HCT116 (cell line): ENCODE data around the gene HOMER1. TPM values are rescaled to one million over a fixed set of nuclear protein-coding genes. Genes with fewer than 3 reads are reported as not detected.

Experiments used
- ATAC-seq: fragments of 200-7000 bp; cut with Tn5 transposase; 2 replicates; pipeline ENCODE4 v1.9.1; 2020; ENCODE audit warnings: mild to moderate bottlenecking, moderate library complexity
- BruUV-seq: library from RNA; stranded (reverse); fragments of 400-500 nt; replicated peaks from 2 replicates; lab custom pipeline; 2021; lab: Mats Ljungman, UMichigan
- CTCF ChIA-PET: fragments of 300-600 bp; sonication (Branson Sonifier 250); formaldehyde crosslinking; loops from one replicate; lab custom pipeline; 2021; ENCODE audit warnings: antibody characterized with exemption; lab: Charles Lee
- POLR2A ChIA-PET: fragments of 300-600, 350-600 bp; sonication (Branson Sonifier 250); formaldehyde crosslinking; loops from one replicate; lab custom pipeline; 2021; ENCODE audit warnings: antibody characterized with exemption; lab: Charles Lee
- RAD21 ChIA-PET, 2 experiments: fragments of 300-600 bp; sonication (Branson Sonifier 250); formaldehyde crosslinking; loops; one replicate each; lab custom pipeline; 2023; ENCODE audit warnings: low total read pairs in 2 of 2; ENCODE audit not compliant: uncharacterized antibody in 2 of 2, unreplicated experiment in 2 of 2, low non-redundant PET in 1 of 2; lab: Charles Lee
- DNase-seq: peaks from one replicate; pipeline ENCODE4 v3.0.0-alpha.2; 2010; ENCODE audit warnings: low read depth, low spot score
- H2AFZ ChIP-seq: fragments of 200-600 bp; shearing (Covaris generic), sonication (generic); 2 replicates; pipeline ENCODE4 v1.6.1; 2017; ENCODE audit warnings: low read depth, mixed run types, mixed read lengths, antibody characterized with exemption, low read length; ENCODE audit not compliant: poor library complexity, severe bottlenecking
- H3K27ac ChIP-seq: 2 replicates; pipeline ENCODE4 v1.5.1; 2012; ENCODE audit warnings: low read depth, low read length
- H3K27me3 ChIP-seq: fragments of 200-600 bp; sonication (generic); 2 replicates; pipeline ENCODE4 v1.6.1; 2016; ENCODE audit warnings: mixed run types, low read length, mixed read lengths; ENCODE audit not compliant: insufficient read depth
- H3K36me3 ChIP-seq, 2 experiments: fragments of 200-500 bp in 1 of 2; fragments of 200-600 bp in 1 of 2; sonication (Bioruptor generic) in 1 of 2; sonication (generic) in 1 of 2; 2 replicates each; pipeline versions ENCODE4 v1.5.1 to v1.6.1; 2014 to 2016; ENCODE audit warnings: low read length in 2 of 2, inconsistent platforms in 1 of 2, mixed read lengths in 1 of 2, mixed run types in 1 of 2; ENCODE audit not compliant: insufficient read depth in 2 of 2, control insufficient read depth in 1 of 2
- H3K4me1 ChIP-seq, 2 experiments: fragments of 200-600 bp in 1 of 2; sonication (generic) in 1 of 2; 2 replicates each; pipeline versions ENCODE4 v1.5.1 to v1.6.1; 2012 to 2017; ENCODE audit warnings: low read length in 2 of 2, inconsistent platforms in 1 of 2, mild to moderate bottlenecking in 1 of 2, mixed read lengths in 1 of 2, mixed run types in 1 of 2, moderate library complexity in 1 of 2; ENCODE audit not compliant: insufficient read depth in 2 of 2, control insufficient read depth in 1 of 2
- H3K4me2 ChIP-seq: fragments of 200-600 bp; sonication (generic); 2 replicates; pipeline ENCODE4 v1.6.1; 2017; ENCODE audit warnings: mixed run types, low read length, mixed read lengths
- H3K4me3 ChIP-seq, 2 experiments: fragments of 200-600 bp in 1 of 2; sonication (generic) in 1 of 2; replicated peaks in 1 of 2; 2 replicates each; pipeline ENCODE4 v1.5.1; 2011 to 2016; ENCODE audit warnings: low read length in 2 of 2, control low read depth in 1 of 2, low read depth in 1 of 2, mild to moderate bottlenecking in 1 of 2, mixed read lengths in 1 of 2, mixed run types in 1 of 2
- H3K79me2 ChIP-seq: fragments of 200-600 bp; sonication (generic); 2 replicates; pipeline ENCODE4 v1.6.1; 2017; ENCODE audit warnings: mild to moderate bottlenecking, mixed run types, low read length, moderate library complexity, mixed read lengths; ENCODE audit not compliant: insufficient read depth
- H3K9ac ChIP-seq: fragments of 200-600 bp; sonication (generic); 2 replicates; pipeline ENCODE4 v1.6.1; 2016; ENCODE audit warnings: low read length, mixed read lengths
- H3K9me2 ChIP-seq: fragments of 200-600 bp; sonication (generic), shearing (Covaris generic); 2 replicates; pipeline ENCODE4 v1.6.1; 2017; ENCODE audit warnings: mixed run types, mild to moderate bottlenecking, moderate library complexity; ENCODE audit not compliant: insufficient read depth
- H3K9me3 ChIP-seq, 2 experiments: fragments of 200-500 bp in 1 of 2; fragments of 200-600 bp in 1 of 2; sonication (Bioruptor generic) in 1 of 2; sonication (generic) in 1 of 2; 2 replicates each; pipeline ENCODE4 v1.6.1; 2014 to 2017; ENCODE audit warnings: low read length in 2 of 2, mixed read lengths in 2 of 2, inconsistent platforms in 1 of 2, low read depth in 1 of 2, mild to moderate bottlenecking in 1 of 2, mixed run types in 1 of 2, moderate library complexity in 1 of 2; ENCODE audit not compliant: control insufficient read depth in 1 of 2, insufficient read depth in 1 of 2
- H4K20me1 ChIP-seq: fragments of 200-600 bp; sonication (generic), shearing (Covaris generic); 2 replicates; pipeline ENCODE4 v1.6.1; 2017; ENCODE audit warnings: mixed run types, mild to moderate bottlenecking, moderate library complexity; ENCODE audit not compliant: insufficient read depth
- ATF3 ChIP-seq: IDR thresholded peaks from 2 replicates; pipeline ENCODE4 v1.6.1; 2012
- CBX3 ChIP-seq: IDR thresholded peaks from 2 replicates; pipeline ENCODE4 v1.6.1; 2012; ENCODE audit warnings: low read depth
- CEBPB ChIP-seq: IDR thresholded peaks from 2 replicates; pipeline ENCODE4 v1.6.1; 2012; ENCODE audit warnings: low read depth
- FOSL1 ChIP-seq: IDR thresholded peaks from 2 replicates; pipeline ENCODE4 v1.6.1; 2012; ENCODE audit warnings: low read depth
- JUND ChIP-seq: IDR thresholded peaks from 2 replicates; pipeline ENCODE4 v1.6.1; 2012
- POLR2AphosphoS5 ChIP-seq: IDR thresholded peaks from 2 replicates; pipeline ENCODE4 v1.6.1; 2011; ENCODE audit warnings: mild to moderate bottlenecking, low read depth, low read length, moderate library complexity
- RAD21 ChIP-seq: IDR thresholded peaks from 2 replicates; pipeline ENCODE4 v1.6.1; 2012; ENCODE audit warnings: low read depth, mild to moderate bottlenecking
- SIN3A ChIP-seq: IDR thresholded peaks from 2 replicates; pipeline ENCODE4 v1.6.1; 2012; ENCODE audit warnings: low read depth
- SP1 ChIP-seq: IDR thresholded peaks from 2 replicates; pipeline ENCODE4 v1.6.1; 2012; ENCODE audit warnings: low read depth
- TCF7L2 ChIP-seq: IDR thresholded peaks from 2 replicates; pipeline ENCODE4 v1.7.0; 2011; ENCODE audit warnings: borderline replicate concordance, inconsistent platforms; ENCODE audit not compliant: insufficient read depth, insufficient read length; ENCODE audit errors: extremely low read depth
- YY1 ChIP-seq: IDR thresholded peaks from 2 replicates; pipeline ENCODE4 v1.6.1; 2011; ENCODE audit warnings: low read length, low read depth, moderate library complexity, mild to moderate bottlenecking; ENCODE audit not compliant: insufficient replicate concordance; ENCODE audit errors: extremely low read depth
- ZBTB33 ChIP-seq: IDR thresholded peaks from 2 replicates; pipeline ENCODE4 v1.6.1; 2011; ENCODE audit warnings: mild to moderate bottlenecking, low read length, moderate library complexity; ENCODE audit not compliant: insufficient replicate concordance; ENCODE audit errors: extremely low read depth
- intact Hi-C: fragments of 100-400 bp; cut with micrococcal nuclease; formaldehyde crosslinking; loops from 2 replicates; pipeline ENCODE4 v1.10.0; 2022
- total RNA-seq: library from RNA; stranded (reverse); gene quantifications from one replicate; pipeline ENCODE4 v1.2.1, GENCODE V29; 2021; ENCODE audit not compliant: unreplicated experiment

Gene HOMER1
- total RNA-seq, 1 experiment from 2014 or later, result 21.4 TPM

GRCh38 chr5:79436821-79437220 lies 77.1 kb downstream of the HOMER1 start:
- Histone ChIP-seq H3K79me2 (no peaks in the 10 kb centered on the region), H3K9me3 (no peaks in the 10 kb centered on the region), H3K9ac (no peak overlapping the region), H3K27ac (no peak overlapping the region), H3K9me2 (no peaks in the 10 kb centered on the region), H3K4me2 (no peak overlapping the region), H3K4me1 (no peaks in the 10 kb centered on the region), H3K36me3 (no peaks in the 10 kb centered on the region; a peak in 1 of 4 replicates), H4K20me1 (no peaks in the 10 kb centered on the region), H3K4me3 (no peak overlapping the region), H2AFZ (no peak overlapping the region), H3K27me3 (no peaks in the 10 kb centered on the region)
- RAD21 ChIA-PET, result no interaction called here
- CTCF ChIA-PET, result no interaction called here
- BruUV-seq, result no TSS peak
- POLR2A ChIA-PET, result no interaction called here
- TF ChIP-seq CBX3, result no peak
- TF ChIP-seq YY1, result no peak
- TF ChIP-seq FOSL1, result no peak
- no peak for TF ChIP-seq TCF7L2
- TF ChIP-seq SIN3A, result no peak
- TF ChIP-seq SP1, result no peak
- no peak for TF ChIP-seq ZBTB33
- no peak for TF ChIP-seq POLR2AphosphoS5
- no peak for TF ChIP-seq RAD21
- no peak for TF ChIP-seq ATF3
- TF ChIP-seq CEBPB, result no peak
- TF ChIP-seq JUND, result no peak
- DNase-seq (no peak), ATAC-seq (no peak)
- intact Hi-C loops, result no loop called here
